H54 (cell line): ENCODE results near the gene LRRFIP2.
A peak's percentile ranks its signal among the peaks of the same experiment; 100 is the strongest.

ENCODE experiments used
- DNase-seq: peaks from one replicate; pipeline ENCODE4 v3.0.0; 2011; ENCODE audit warnings: low spot score, mixed read lengths; ENCODE audit not compliant: insufficient read length
- FAIRE-seq: peaks from 3 replicates; lab custom pipeline; 2011; peaks lifted over from hg19 to GRCh38; lab: Jason Lieb, UNC
- POLR2A ChIP-seq: IDR thresholded peaks from 2 replicates; pipeline ENCODE4 v1.6.1; 2011; ENCODE audit warnings: low read depth, mild to moderate bottlenecking, low read length

The LRRFIP2 gene

GRCh38 chr3:37141676-37142075 is 32.7 kb downstream of the LRRFIP2 start:
- TF ChIP-seq POLR2A: no peak
- DNase-seq (no peak), FAIRE-seq (no peak)

- TF ChIP-seq POLR2A: no peak
- no peak for DNase-seq
- FAIRE-seq: no peak
Observed at GRCh38 chr3:37140899-37141541, 33.4 kb downstream of the LRRFIP2 start.

DNA sequence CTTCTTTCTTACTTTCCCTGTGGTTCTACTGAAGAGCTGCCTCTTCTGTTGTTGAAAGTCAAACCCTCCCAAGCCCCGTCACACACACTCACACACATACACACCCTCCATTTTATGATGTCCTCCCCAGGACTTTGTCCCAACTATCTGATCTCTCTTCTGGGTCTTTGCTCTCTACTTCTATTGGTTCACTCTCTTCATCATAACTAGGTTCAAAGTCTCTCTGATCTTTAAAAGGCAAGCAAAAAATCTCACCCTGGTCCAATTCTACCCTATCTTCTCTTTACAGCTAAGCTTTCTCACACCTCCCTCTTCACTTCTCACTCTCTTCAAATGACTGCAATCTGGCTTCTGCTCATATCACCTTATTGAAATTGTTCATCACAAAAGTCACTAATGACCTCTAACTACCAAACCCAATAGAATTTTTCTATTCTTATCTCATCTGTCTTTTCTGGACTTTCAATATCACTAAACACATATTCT is 34.8 kb downstream of the LRRFIP2 start:
- DNase-seq (no peak), FAIRE-seq (peak; percentile 62)
- no peak for TF ChIP-seq POLR2A

DNA sequence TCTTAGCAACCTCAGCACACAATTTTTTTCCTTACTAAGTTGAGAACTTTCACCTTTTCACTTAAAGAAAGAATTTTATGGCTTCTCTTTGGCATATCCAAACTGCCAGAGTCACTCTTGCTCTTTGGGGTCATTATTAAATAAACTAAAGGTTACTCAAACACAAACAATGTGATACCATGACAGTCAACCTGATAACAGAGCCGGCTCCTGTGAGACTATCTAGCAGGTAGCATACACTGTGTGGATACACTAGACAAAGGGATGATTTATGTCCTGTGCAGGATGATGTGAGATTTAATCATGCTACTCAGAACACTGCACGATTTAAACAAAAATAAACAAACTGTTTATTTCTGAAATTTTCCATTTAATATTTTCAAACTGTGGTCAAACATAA is 35.6 kb downstream of the LRRFIP2 start:
- FAIRE-seq: no peak

GRCh38 chr3:37137516-37137915 is 36.9 kb downstream of the LRRFIP2 start:
- TF ChIP-seq POLR2A: no peak
- FAIRE-seq: no peak
- no peak for DNase-seq

More for the DNA sequence above, 35.6 kb downstream of the LRRFIP2 start:
- no peak for TF ChIP-seq POLR2A
- no peak for DNase-seq

DNA sequence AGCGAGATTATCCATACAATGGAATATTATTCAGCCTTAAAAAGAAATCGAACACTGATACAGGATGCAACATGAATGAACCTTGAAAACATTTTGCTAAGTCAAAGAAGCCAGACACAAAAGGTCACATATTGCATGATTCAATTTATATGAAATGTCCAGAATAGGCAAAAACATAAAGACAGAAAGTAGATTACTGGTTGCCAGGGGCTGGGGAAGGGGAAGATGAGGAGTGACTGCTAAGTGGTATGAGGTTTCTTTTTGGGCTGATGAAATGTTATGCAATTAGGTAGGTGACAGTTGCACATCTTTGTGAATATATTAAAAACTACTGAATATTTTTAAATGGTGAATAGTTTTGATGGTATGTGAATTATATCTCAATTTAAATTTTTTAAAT is 38.3 kb downstream of the LRRFIP2 start:
- peak; percentile 33 for FAIRE-seq
- no peak for TF ChIP-seq POLR2A
- no peak for DNase-seq

DNA sequence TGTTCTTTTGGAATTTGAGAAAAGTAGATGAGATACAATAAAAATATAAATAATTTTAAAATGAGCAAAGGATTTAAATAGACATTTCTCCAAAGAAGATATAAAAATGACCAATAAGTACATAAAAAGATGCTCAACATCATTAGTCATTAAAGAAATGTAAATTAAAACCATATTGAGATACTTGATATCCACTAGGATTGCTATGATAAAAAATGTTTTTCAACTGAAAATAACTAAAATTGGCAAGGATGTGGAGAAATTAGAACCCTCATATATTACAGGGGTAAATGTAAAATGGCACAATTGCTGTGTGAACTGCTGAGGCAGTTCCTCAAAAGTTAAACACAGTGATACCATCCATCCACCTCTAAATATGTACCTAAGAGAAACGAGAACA is 38.8 kb downstream of the LRRFIP2 start:
- FAIRE-seq (peak; percentile 41), DNase-seq (no peak)
- TF ChIP-seq POLR2A: no peak

- TF ChIP-seq POLR2A: no peak
- DNase-seq (no peak), FAIRE-seq (no peak)
Observed at GRCh38 chr3:37132334-37132733, 42.0 kb downstream of the LRRFIP2 start.

DNA sequence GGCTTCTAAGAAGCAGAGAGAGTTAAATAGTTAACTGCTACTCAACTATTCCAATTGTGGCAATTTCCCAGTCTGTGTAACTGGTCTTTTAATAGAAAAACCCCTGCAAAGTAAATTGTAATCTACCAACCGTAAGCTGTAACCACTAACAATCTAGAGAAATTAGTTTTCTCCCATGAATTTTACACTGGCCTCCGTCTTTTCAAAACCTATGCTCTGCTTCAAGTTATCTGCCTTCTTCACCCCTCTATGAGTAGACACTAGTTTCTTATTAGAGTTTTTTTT is 42.6 kb downstream of the LRRFIP2 start:
- DNase-seq (no peak), FAIRE-seq (no peak)
- TF ChIP-seq POLR2A: no peak

DNA sequence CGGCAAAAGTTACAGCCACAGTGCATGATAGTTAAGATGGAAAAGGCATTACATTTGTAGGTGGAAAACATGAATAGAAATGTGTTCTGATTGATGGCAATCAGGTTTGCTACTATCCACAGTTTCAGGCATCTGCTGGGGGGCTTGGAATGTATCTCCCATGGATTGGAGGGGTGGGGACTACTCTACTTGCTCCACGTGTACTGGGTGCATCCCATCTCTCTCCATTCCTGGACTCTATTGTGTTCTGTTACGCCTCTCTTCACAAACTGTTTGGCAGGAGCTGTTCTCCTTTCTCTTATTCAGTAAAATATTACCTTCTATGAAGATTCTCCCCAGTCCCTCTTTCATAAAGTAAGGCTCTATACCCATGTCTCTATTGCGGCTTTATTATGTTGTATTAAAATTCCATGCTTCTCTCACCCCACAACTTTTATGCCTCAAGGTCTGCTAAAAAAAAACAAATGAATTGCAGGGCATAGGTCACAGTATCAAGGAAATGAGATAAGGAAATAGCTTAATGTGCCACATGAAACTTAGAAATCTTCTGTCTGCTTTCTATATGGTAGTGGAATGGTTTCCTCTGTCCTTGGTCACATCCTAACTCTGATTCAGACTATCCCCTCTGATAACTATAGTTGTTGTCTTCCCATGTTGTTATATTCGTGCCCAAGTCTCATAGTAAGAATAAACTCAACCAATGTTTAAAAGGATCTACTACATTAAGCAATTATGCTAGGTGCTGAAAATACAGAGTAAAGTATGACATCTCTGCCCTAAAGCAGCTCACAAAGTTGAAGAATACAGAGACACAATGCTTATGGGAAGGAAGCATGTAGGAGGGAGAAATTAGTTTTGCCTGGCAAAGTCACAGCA is 43.2 kb downstream of the LRRFIP2 start:
- FAIRE-seq (peak; percentile 58), DNase-seq (no peak)
- no peak for TF ChIP-seq POLR2A

DNA sequence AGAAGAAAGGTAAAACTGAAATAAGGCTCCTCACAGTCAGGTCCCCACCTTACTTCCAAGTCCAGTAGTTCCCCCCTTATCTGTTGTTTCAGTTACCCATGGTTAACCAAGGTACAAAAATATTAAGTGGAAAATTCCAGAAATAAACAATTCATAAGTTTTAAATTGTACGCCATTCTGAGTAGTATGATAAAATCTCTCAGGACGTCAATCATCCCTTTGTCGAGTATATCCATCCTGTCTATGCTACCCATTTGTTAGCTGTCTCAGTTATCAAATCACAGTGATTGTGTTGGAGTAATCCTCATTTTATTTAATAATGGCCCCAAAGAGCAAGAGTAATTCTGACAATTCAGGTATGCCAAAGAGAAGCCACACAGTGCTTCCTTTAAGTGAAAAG is 43.9 kb downstream of the LRRFIP2 start:
- no peak for TF ChIP-seq POLR2A
- FAIRE-seq: peak; percentile 11

GRCh38 chr3:37129871-37130270 is 44.5 kb downstream of the LRRFIP2 start:
- FAIRE-seq: no peak
- TF ChIP-seq POLR2A: no peak
- no peak for DNase-seq

More for the DNA sequence above, 43.9 kb downstream of the LRRFIP2 start:
- no peak for DNase-seq

GRCh38 chr3:37127340-37127739 is 47.0 kb downstream of the LRRFIP2 start:
- DNase-seq: no peak
- peak; percentile 6 for FAIRE-seq
- no peak for TF ChIP-seq POLR2A

GRCh38 chr3:37126856-37127255 is 47.5 kb downstream of the LRRFIP2 start:
- TF ChIP-seq POLR2A: no peak
- no peak for DNase-seq
- FAIRE-seq: no peak
